ENCODE data around the gene ANKRD37. TPM values are rescaled to one million over a fixed set of nuclear protein-coding genes. Genes with fewer than 3 reads are reported as not detected.
A peak's percentile ranks its signal among the peaks of the same experiment; 100 is the strongest.

Gene ANKRD37
- total RNA-seq, 3 donors from 2014 or later (not counting 1 experiment from before 2014, with no cell fraction given): 12.9 to 18.6 (median 13.1) TPM

- TF ChIP-seq CTCF (IDR thresholded peaks at IDR 0.05): no peak
- no peak overlapping the region for H3K4me3 Mint-ChIP-seq
- intact Hi-C loops (cut with micrococcal nuclease): loop anchor here (10.0 kb wide), 1 partner anchor 217 kb away; the partner anchor contains the start of genes CFAP97 and SNX25
- H3K36me3 Mint-ChIP-seq: no peaks in the 10 kb centered on the region
- no peaks in the 10 kb centered on the region for H3K9me3 ChIP-seq (ENCODE audit: control insufficient read depth, insufficient read depth, low read length)
- H3K9me3 Mint-ChIP-seq: no peaks in the 10 kb centered on the region
- WGBS (ENCODE audit: insufficient coverage): 83% methylated on average over 1 of the region's 2 CpGs
- DNase-seq: no peak
- no peaks in the 10 kb centered on the region for H3K27me3 Mint-ChIP-seq (ENCODE audit: low read depth in 2 of 2)
- no peak for ATAC-seq
- peaks cover 14% of the 10 kb centered on the region for H3K36me3 ChIP-seq (ENCODE audit: control insufficient read depth, insufficient read depth, low read length)
- H3K4me1 Mint-ChIP-seq: peaks cover 13 to 32% of the 10 kb centered on the region in 2 donors
- no peaks in the 10 kb centered on the region for H3K27me3 ChIP-seq (ENCODE audit: control insufficient read depth, insufficient read depth, low read length)
- peaks cover 12% of the 10 kb centered on the region for H3K4me1 ChIP-seq (ENCODE audit: control insufficient read depth, insufficient read depth, low read length)
- peak overlapping the region in 1 of 2 donors; percentile 2 for H3K27ac Mint-ChIP-seq
- no peak overlapping the region for H3K4me3 ChIP-seq (ENCODE audit: low read length)
- H3K27ac ChIP-seq (ENCODE audit: low read length): no peak overlapping the region
These were observed 24.9 kb downstream of the ANKRD37 start for GRCh38 chr4:185421366-185422124.

GRCh38 chr4:185424905-185425646, 28.4 kb downstream of the ANKRD37 start:
- H3K9me3 Mint-ChIP-seq: no peaks in the 10 kb centered on the region
- H3K27me3 ChIP-seq (ENCODE audit: control insufficient read depth, insufficient read depth, low read length): no peaks in the 10 kb centered on the region
- no peaks in the 10 kb centered on the region for H3K9me3 ChIP-seq (ENCODE audit: control insufficient read depth, insufficient read depth, low read length)
- no peak for TF ChIP-seq CTCF (IDR thresholded peaks at IDR 0.05)
- no peaks in the 10 kb centered on the region for H3K36me3 Mint-ChIP-seq
- peaks cover 5% of the 10 kb centered on the region for H3K36me3 ChIP-seq (ENCODE audit: control insufficient read depth, insufficient read depth, low read length)
- intact Hi-C loops (cut with micrococcal nuclease): loop anchor here (1.0 to 10.0 kb wide), 3 partner anchors 29 to 220 kb away; partner anchors contain the start of genes ANKRD37, CCDC110, CFAP97 and SNX25
- H3K27me3 Mint-ChIP-seq (ENCODE audit: low read depth in 2 of 2): peaks cover 2 to 11% of the 10 kb centered on the region in 2 donors
- peak in 1 of 2 donors; percentile 47 for DNase-seq
- H3K27ac Mint-ChIP-seq: peak overlapping the region; percentile 84 to 89
- H3K27ac ChIP-seq (ENCODE audit: low read length): peak overlapping the region; percentile 93
- H3K4me3 ChIP-seq (ENCODE audit: low read length): peak overlapping the region; percentile 90
- ATAC-seq: no peak
- H3K4me3 Mint-ChIP-seq: peak overlapping the region; percentile 87
- 22% methylated on average over 12 of the region's 13 CpGs for whole genome bisulfite sequencing (ENCODE audit: insufficient coverage)
- peaks cover 9 to 32% of the 10 kb centered on the region in 2 donors for H3K4me1 Mint-ChIP-seq
- peaks cover 13% of the 10 kb centered on the region for H3K4me1 ChIP-seq (ENCODE audit: control insufficient read depth, insufficient read depth, low read length)

- no peaks in the 10 kb centered on the region for H3K27me3 ChIP-seq (ENCODE audit: control insufficient read depth, insufficient read depth, low read length)
- ATAC-seq: peak; percentile 86 to 95 (median 86)
- peak within 1 kb of the TSS; percentile 93 for H3K27ac ChIP-seq (ENCODE audit: low read length)
- no peaks in the 10 kb centered on the region for H3K9me3 ChIP-seq (ENCODE audit: control insufficient read depth, insufficient read depth, low read length)
- TF ChIP-seq CTCF (IDR thresholded peaks at IDR 0.05): no peak
- H3K9me3 Mint-ChIP-seq: no peaks in the 10 kb centered on the region
- peaks cover 13% of the 10 kb centered on the region for H3K4me1 ChIP-seq (ENCODE audit: control insufficient read depth, insufficient read depth, low read length)
- peak within 1 kb of the TSS; percentile 90 for H3K4me3 ChIP-seq (ENCODE audit: low read length)
- H3K27me3 Mint-ChIP-seq (ENCODE audit: low read depth in 2 of 2): peaks cover 2 to 11% of the 10 kb centered on the region in 2 donors
- under 1% methylated on average over 66 of the region's 66 CpGs for WGBS (ENCODE audit: insufficient coverage)
- no peaks in the 10 kb centered on the region for H3K36me3 Mint-ChIP-seq
- DNase-seq: peak; percentile 95 to 96
- peaks cover 5% of the 10 kb centered on the region for H3K36me3 ChIP-seq (ENCODE audit: control insufficient read depth, insufficient read depth, low read length)
- H3K27ac Mint-ChIP-seq: peak within 1 kb of the TSS; percentile 84 to 89
- intact Hi-C loops (cut with micrococcal nuclease): loop anchor here (1.0 to 10.0 kb wide), 3 partner anchors 29 to 221 kb away; partner anchors contain the start of genes ANKRD37, CCDC110, CFAP97 and SNX25
- peak within 1 kb of the TSS; percentile 87 for H3K4me3 Mint-ChIP-seq
- H3K4me1 Mint-ChIP-seq: peaks cover 9 to 32% of the 10 kb centered on the region in 2 donors
These were observed 29.2 kb downstream of the ANKRD37 start, which contains the start of gene UFSP2 for GRCh38 chr4:185425647-185426352. UFSP2 (minus strand) TSS chr4:185425964; CDS start chr4:185425868, 96 bp downstream.

Data from natural killer cell (primary cell).